ENCODE measurements around the gene RYR3.
"Not testable (repeated sequence)": the region's sequence is repeated elsewhere in the genome, so short reads cannot be mapped to it uniquely, and the experiment has no call there.

The RYR3 gene

DNA sequence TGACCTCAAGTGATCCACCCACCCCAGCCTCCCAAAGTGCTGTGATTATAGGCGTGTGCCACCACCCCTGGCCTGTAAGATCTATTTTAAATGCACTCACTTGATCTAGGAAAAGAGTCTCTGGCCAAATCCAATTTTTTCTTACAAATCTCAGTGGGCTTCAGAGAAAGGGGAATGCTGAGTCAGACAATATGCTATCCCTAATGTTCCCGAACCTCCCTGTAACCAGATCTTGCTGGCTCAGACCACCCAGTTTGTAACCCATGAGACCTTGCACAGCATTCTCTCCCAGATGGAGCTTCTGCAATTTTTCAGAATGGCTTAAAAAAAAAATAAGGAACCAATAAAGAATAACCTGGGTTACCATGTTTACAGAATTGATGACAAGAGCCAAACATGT lies 205.8 kb downstream of the RYR3 start:
- DNase-seq (ENCODE audit: low read depth) = no peak

DNA sequence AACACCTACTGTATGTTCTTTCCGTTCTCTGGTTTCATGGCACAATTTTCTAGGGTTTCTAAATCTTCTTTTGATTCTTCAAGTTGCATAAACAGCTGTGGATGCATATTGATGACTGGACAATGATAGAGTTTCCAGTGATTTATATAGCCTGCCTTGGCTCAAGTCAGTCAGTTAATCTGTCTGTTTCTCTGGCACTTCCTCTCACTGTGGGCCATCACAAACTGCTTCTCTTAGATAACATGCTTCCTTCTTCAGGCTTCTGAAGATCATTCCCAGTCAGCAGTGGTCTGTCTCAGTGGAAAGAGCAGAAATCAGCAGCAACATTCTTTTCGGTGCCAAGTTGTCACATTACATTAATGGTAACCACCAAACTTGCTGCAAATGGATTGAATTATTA lies 207.2 kb downstream of the RYR3 start:
- peak; percentile 35 for DNase-seq (ENCODE audit: low read depth)

- no peak for DNase-seq (ENCODE audit: low read depth)
Measured at GRCh38 chr15:33518421-33518820, 207.7 kb downstream of the RYR3 start.

DNA sequence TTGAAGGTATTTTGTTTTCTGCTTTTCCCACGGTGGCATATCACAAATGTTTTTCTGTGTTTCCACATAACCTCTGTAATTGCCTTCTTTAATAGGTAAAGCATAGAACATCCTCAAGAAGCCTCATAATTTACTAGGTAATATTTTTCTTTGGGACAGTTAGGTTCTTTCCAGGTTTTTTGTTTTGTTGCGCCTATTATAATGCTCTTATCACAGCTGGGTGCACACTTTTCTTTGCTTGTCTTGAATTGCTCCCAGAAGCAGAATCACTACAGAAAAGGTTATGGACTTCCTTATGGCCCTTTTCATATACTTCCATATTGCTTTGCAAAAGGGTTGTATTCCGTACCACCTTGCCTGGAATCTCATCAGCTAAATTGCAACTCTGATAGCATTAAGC lies 213.5 kb downstream of the RYR3 start:
- DNase-seq (ENCODE audit: low read depth) = no peak

- DNase-seq (ENCODE audit: low read depth) = no peak
Measured at GRCh38 chr15:33526532-33526931, 215.8 kb downstream of the RYR3 start.

- no peak for DNase-seq (ENCODE audit: low read depth)
Measured at GRCh38 chr15:33533197-33533596, 222.4 kb downstream of the RYR3 start.

GRCh38 chr15:33534642-33535041 lies 223.9 kb downstream of the RYR3 start:
- no peak for DNase-seq (ENCODE audit: low read depth)

DNA sequence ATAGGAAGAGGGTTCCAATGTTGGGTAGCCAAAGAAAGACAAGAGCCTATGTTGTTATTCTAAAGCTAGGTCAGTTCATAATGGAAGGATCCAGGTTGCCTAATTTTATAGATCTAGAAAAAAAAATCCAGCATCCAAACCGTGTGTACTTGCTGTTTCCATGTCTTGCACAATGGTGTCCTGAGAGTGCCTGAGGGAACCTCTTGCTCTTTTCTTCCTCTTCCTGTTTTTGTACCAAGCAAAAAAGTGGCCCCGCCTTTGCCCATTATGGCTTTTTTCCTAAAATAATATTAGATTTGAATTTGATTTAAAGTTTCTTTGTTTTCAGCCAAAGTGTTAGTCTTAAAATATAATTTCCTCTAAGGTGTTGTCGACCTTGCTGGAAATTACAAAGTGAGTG lies 224.4 kb downstream of the RYR3 start:
- DNase-seq (ENCODE audit: low read depth) = no peak

DNA sequence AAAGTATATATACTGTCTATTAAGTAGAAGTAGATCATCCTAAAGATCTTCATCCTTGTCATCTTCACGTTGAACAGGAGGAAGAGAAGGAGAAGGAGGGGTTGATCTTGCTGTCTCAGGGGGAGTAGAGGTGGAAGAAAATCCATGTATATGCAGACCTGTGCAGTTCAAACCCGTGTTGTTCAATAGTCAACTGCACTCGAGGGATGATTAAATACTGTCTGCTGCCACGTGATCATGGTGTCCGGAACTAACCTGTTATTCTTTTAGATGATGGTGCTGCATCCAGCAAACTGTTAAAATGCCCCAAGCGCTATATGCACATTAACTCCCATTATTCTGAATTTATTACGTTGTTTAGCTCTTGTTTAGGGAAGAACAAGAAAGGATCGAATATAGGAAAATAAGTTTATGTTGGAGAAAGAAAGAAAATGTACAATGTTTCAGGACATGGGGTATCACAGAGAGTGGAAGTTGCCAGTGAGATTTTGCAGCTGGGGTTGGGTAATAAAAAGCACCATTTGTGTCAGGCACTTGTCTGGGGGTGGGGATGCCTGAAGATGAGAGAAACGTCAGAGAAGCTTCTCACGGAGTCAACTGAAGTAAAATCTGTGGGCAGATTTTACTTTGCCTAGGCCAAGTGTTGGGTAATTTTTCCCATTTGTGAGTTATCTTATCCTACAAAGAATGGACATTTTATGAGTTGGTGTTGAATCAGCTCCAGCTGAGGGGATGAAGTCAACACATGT lies 229.2 kb downstream of the RYR3 start:
- DNase-seq (ENCODE audit: low read depth) = no peak

DNA sequence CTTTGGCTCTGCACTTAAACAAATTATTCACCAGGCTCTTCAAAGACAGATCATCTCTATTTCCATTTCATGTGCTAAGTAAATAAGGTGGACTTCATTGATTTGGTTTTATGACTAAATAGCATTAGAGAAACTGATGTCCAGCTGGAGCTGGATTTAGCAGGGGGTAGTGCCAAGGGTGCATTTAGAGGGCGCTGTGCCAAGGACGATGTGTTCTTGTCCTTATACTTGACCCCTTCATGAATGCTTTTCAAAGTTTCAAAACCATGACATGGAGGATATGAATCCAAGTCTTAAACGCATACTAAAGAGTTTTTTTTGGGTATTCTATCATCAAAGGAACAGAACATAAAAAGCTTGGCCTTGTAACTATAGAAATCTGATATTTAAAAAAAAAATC lies 233.2 kb downstream of the RYR3 start:
- no peak for DNase-seq (ENCODE audit: low read depth)

DNA sequence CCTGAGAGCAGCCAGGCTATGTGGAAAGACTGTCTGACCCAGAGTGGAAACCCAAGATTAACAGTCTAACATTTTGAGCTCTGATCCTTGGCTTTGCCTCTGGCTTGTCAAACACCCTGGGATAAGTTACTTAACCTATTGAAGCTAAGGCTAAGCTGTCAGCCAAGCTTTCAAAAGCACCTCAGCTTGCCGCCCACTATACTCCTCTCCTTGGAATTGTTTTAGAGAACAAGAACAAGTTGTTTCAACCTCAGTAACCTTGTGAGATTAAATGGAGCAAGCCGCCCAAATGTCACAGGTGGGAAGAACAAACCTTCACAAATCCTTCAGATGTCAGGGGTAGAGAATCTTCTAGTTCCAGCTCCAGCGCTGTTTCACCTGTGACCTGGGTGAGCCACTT lies 235.1 kb downstream of the RYR3 start:
- no peak for DNase-seq (ENCODE audit: low read depth)

DNA sequence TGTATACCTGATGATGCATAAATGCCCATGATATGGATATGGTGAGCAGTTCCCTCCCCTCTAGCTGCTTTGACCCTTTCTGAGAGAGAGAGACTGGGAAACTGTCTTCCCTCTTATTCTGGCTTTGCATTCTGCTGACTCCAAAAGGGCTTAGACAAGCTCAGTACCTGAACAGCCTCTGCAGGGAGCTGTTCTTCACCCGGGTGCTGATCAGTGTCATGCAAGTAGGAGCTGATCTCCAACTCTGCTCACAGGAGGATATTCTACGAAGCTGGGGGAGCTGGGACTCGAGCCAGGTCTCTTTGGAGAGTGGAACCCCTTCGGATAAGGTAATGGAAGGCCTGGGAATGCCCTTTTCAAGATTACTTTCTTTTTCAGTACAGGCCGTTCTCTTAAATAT lies 237.1 kb downstream of the RYR3 start:
- no peak for DNase-seq (ENCODE audit: low read depth)

DNA sequence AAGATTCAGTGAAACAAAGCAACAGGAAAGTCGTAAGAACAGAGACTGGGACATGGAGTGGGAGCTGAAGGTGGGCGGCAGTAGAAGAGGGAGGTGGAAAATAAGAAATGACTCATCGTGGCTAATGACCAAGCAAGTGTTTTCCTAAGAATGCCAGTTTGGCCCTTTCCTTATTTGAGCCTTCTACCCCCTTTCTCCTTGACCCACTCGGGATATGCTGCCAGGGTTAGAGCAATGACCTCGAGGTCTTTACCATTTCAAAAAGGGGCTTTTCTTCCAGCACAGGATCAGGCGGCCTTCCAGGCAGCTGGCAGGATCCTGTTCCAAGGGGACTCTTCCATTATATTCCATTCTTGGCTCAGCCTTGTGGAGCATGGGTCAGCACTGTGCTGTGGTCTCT lies 241.1 kb downstream of the RYR3 start:
- no peak for DNase-seq (ENCODE audit: low read depth)

GRCh38 chr15:33553157-33553556 lies 242.4 kb downstream of the RYR3 start:
- no peak for DNase-seq (ENCODE audit: low read depth)

DNA sequence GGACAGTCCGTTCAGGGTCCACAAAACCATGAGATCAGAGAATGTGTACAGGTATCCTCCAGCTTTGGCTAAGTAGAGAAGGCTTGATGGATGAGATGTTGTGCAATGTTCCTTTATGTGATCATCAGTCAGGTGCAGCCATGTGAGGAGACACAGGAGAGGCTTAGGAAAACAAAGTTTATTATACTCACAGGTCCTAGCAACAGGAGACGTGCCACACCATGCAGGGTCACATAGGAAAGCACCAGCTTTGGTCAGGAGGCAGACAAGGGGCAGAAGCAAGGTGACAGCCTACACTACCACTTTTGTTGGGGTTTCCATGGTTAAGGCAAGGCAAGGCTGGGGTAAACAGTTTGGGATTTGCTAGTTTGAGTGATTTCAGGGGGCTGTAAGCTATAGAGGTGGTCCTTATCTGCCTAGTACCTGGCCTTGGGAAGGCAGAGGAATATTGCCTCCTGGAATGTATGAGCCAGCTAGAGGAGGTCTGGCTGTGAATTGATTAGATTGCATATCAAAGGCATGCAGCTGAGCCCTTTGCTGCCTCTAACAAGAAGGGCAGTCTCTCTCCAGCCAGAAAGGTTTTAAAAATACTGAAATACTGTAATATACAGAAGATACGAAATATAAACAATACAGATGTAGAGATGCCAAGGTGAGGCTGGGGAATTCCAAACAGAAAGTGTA lies 248.6 kb downstream of the RYR3 start:
- no peak for DNase-seq (ENCODE audit: low read depth)

DNA sequence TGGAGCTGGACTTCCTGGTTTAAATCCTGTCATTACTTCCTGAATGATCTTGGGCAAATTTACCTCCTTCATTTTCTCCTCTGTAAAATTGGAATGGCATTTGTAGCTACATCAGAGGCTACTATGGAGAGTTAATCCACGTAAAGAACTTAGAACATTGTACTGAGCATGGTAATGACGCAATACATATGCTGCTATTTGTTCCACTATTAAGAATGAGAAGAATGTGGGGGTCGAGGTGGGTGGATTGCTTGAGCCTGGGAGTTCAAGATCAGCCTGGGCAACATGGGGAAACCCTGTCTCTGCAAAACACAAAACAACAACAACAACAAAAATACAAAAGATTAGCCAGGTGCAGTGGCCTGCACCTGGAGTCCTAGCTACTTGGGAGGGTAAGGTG lies 250.6 kb downstream of the RYR3 start:
- no peak for DNase-seq (ENCODE audit: low read depth)

GRCh38 chr15:33561967-33562366 lies 251.2 kb downstream of the RYR3 start:
- DNase-seq (ENCODE audit: low read depth) = no peak

DNA sequence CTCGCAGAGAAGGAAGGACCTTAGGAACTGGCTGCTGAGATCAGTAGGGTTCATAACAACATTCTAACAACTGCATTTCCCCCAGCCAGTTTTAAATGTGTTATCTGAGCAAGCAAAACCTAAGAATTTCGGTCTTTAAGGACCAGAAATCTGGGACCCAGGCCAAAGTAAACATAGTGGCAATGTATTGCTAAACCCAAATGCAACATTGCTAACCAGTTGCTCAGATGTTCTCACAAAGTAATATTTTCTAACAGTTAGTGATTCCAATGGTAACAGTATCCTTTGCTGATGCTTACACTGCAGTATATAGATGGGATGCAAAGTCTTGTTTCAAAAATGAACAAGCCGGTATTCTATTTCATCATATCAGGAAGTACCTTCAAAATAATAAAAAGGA lies 254.3 kb downstream of the RYR3 start:
- DNase-seq (ENCODE audit: low read depth) = no peak

DNA sequence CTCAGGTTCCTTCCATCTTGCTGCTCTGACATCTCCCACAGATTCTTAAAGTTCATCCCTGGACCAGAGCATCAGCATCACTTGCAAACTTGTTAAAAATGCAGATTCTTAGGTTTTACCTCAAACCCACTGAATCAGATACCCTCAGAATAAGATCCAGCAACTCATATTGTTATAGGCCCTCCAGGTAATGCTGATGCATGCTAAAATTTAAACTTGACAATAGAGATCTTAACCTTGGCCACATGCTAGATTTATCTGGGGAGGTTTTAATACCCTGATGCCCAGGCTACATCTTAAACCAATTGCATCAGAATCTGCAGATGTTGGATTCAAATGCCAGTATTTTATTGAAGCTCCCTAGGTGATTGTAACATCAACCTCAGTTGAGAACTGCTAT lies 256.9 kb downstream of the RYR3 start:
- no peak for DNase-seq (ENCODE audit: low read depth)

GRCh38 chr15:33569036-33569435 lies 258.3 kb downstream of the RYR3 start:
- no peak for DNase-seq (ENCODE audit: low read depth)

DNA sequence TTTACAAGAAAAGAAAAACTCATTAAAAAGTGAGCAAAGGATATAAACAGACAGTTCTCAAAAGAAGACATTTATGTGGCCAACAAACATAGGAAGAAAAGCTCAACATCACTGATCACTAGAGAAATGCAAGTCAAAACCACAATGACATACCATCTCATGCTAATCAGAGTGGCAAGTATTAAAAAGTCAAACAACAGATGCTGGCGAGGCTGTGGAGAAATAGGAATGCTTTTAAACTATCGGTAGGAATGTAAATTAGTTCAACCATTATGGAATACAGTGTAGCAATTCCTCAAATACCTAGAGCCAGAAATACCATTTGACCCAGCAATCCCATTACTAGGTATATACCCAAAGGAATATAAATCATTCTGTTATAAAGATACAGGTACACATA lies 267.1 kb downstream of the RYR3 start:
- DNase-seq (ENCODE audit: low read depth) = not testable (repeated sequence)

GRCh38 chr15:33580526-33580925 lies 269.8 kb downstream of the RYR3 start:
- DNase-seq (ENCODE audit: low read depth) = no peak

DNA sequence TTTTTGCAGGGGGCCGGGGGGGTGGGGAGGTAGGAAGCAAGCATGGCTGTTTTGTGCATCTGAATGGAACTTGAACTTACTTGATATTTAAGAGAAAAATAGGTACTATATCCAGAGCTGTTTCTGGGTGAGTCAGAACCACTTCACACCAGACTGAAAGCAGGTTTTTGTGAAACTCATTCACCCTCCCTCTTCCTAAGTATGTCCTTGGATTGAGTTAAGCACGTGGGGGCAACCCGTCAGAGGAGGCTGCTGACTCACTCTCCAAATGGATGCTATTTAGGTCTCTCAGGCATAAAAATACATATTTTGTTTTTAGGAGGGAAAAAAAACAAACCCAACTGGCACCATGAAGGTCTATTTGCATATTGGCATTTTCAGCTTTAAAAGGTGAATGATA lies 270.3 kb downstream of the RYR3 start:
- no peak for DNase-seq (ENCODE audit: low read depth)

DNA sequence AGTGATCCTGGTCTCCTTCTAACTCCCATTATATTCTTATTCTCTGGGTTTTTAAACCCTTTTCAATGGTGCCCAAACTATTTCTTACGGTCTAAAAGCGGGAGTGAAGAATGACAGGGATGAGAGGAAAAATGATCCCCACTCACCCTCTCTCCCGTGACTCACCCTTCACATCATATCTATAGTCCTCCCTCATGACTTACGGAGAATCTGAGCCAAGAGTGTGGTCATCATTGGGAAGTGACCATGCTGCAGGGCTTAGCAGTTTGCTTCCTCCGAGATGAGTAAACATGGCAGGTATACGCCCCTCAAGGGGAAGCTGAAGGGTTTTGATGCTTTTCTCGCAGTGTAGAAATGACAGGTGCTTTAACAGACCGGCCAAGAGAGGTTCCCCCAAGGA lies 274.0 kb downstream of the RYR3 start:
- no peak for DNase-seq (ENCODE audit: low read depth)

Measured in CMK (cell line).